GM19238 (cell line): ENCODE results near the gene AP1AR.
"Not testable (repeated sequence)": the region's sequence is repeated elsewhere in the genome, so short reads cannot be mapped to it uniquely, and the experiment has no call there.

Experiments used
- DNase-seq: peaks from one replicate; pipeline ENCODE4 v3.0.0; 2011; ENCODE audit warnings: low spot score; ENCODE audit not compliant: insufficient read length

Gene AP1AR

DNA sequence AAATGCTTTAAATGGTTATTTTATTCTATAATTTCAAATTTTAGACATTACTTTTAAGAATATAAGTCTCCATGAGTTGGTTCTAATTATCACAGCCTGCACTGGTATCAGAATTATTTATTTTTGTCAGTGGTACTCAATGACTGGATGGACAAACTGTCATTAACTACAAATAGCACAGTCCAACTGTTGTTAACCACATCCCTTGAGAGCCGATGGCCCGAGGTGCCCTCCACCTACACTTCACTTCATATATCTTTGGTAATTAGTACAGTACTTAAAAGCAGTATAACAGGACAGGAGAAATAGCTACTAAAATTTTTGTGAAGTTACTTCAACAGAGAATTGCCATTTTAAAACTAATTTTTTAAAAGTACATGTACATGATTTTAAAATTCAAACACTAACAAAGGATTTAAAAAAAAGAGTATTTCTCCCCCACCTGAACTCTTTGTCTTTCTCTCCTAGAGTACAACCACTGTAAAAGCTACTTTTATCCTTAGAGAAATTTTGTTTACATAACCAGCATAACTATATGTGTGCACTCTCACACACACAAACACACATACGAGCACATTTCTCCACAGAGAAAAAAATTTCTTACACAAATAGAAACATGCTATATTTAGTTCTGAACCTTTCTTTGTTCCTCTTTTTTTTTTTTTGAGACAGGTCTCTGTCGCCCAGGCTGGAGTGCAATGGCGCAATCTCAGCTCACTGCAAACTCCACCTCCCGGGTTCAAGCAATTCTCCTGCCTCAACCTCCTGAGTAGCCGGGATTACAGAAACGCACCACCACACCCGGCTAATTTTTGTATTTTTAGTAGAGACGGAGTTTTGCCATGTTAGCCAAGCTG is 47.7 kb downstream of the AP1AR start:
- no peak for DNase-seq

DNA sequence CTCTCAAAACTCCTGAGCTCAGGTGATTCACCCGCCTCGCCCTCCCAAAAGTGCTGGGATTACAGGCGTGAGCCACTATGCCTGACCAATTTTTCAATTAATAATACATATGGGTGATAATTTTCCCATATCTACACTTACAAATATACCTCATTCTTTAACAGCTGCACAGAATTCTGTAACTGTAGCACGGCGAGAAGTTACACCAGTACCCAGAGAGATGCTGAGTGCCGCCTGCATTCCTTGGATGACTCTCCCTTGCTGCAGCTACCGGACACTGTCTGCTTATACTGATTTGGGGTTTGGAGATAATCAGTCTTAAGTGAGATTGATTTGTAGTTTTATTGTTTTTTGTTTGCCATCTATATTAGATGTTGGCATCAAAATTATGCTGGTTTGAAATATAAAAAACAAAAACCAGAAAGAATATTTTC is 48.3 kb downstream of the AP1AR start:
- no peak for DNase-seq

DNA sequence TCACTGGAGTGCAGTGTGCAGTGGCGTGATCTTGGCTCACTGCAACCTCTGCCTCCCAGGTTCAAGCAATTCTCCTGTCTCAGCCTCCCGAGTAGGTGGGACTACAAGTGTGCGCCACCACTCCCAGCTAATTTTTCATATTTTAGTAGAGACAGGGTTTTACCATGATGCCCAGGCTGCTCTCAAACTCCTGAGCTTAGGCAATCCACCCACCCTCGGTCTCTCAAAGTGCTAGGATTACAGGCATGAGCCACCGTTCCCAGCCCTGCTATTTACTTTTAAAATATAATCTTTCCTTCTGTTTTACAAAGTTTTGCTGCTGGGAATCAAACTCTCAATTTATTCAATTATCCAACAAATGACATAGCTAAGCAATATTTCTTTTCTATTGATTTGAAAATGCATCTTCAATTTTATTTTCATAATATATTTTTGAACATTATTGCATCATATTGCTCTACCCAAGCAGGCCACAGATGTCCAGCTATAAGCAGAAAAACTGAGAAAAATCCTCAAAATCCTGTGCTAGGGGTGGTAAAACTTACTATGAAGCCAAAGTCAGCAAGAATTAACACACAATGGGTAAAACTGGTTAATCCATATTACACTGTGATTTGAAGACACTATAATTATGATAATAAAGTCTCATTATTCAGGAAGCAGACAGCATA is 48.9 kb downstream of the AP1AR start:
- DNase-seq, result no peak

DNA sequence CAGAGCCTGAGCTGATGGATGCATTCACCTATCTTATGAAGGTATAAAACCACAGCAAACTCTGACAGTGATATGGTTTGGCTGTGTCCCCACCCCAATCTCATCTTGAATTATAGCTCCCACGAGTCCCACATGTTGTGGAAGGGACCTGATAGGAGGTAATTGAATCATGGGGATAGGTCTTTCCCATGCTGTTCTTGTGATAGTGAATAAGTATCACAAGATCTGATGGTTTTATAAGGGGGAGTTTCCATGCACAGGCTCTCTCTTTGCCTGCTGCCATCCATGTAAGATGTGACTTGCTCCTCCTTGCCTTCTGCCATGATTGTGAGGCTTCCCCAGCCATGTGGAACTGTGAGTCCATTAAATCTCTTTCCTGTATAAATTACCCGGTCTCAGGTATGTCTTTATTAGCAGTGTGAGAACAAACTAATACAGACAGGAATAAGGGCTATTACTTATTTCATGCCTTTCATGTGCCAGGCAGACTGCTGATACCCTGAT is 50.4 kb downstream of the AP1AR start:
- DNase-seq, result not testable (repeated sequence)

DNA sequence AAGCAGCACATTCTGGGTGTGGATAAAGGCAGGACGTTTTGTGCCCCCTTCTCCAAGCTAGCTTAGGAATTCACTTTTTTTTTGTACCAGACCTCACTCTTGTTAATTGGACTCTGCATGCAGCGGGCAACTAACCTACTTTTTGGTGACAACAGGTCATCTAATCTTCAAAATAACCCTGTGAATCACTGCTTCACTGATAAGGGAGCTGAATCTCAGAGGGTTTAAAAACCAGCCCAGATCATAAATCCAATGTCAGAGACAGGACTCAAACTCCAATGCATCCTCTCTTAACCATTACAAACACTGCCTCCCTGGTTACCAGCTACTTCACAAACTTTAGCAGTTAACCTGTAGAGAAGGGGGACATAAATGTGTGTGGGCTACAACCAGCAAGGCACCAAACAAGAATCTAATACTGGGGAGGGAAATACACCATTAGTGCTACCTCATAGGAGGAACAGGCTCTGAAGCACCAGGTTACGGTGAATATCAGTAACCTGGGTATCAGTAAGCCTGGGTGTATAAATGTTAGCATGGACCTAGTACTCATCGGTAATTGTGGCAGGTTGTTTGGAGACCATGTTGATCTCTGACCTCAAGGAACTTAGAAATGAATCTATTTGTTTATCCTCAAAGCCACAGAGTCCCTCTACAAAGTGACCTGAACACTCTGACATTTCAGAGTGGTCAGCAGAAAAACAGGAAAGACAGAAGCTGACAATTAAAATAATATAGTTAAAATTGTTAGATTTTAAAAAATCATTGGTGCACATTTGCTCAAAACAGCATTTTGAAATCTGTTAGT is 51.5 kb downstream of the AP1AR start:
- no peak for DNase-seq

DNA sequence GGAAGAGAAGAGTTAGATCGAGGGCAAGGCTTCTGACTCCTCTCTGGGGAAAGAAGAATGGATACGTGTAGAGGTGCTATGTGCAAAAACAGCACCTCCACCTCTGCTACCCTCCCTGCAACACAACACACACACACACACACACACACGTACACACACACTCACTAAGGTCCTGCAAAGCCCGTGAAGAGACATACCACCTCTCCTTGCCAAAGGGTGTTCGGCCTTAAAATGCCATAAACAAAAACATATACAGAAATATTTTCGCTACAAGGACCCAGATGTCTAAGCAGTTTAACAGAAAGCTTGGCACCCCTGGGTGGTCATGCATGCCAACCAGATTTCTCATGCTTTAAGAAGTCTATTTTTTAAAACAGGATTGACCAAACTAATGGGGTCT is 52.6 kb downstream of the AP1AR start:
- no peak for DNase-seq

DNA sequence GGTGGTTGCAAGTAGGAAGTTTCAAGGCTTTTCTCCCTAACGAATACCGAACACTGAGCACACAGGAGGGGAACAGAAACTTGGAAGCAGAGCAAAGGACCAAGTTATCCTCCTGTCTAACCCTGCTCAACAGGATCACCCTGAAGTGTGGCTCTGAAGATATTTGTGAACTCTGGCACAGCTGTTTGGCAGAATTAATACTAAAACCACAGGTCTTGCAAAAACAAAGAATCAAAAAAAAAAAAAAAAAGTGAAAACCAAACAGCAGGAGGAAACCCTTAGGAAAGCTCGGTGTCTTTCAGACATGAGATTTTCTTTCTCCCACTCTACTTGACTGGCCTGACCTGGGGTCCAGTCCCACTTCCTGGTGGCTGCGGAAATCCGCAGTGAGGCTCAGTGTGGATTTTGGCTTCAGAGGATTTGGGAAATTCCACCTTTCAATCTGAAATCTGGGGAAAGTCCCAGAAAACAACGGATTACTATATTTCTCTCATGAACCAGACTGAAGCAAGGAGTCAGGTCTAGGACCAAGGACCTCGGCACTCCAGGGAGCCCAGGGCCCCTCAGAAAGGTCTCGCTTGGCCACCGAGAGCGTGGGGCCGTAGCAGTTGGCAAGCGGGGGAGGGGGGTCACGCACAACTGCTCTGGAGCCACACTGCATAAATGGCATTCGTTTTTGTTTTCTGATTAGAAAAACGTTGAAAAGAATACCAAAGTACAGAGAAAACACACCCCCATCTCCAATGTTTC is 53.2 kb downstream of the AP1AR start:
- no peak for DNase-seq

DNA sequence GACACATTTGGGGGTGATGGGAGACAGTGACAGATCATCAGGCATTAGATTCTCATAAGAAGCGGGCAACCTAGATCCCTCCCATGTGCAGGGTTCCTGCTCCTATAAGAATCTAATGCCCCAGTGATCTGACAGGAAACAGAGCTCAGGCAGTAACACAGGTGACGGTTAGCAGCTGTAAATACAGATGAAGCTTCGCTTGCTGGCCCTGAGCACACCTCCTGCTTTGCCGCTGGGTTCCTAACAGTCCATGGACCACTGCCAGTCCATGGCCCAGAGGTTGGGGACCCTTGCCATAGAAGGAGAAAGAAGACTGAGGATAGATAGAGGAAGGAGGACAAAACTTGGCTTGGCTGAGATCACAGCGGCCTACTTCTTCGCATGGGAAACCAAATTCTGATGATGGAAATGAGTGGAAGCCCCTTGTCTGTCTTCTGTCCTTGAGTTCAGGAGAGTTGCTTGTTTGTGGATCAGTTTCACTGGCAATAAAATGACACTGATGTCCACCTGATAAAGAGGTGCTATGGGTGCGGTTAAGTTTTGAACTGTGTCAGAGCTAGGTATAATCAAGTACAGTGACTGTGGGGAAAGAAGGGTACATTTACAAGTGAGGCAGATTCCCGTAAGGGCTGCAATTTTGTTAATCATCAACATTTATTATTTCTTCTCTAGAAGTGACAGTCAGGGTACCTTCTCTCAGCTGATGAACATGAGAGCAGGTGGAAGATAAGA is 55.8 kb downstream of the AP1AR start:
- no peak for DNase-seq

DNA sequence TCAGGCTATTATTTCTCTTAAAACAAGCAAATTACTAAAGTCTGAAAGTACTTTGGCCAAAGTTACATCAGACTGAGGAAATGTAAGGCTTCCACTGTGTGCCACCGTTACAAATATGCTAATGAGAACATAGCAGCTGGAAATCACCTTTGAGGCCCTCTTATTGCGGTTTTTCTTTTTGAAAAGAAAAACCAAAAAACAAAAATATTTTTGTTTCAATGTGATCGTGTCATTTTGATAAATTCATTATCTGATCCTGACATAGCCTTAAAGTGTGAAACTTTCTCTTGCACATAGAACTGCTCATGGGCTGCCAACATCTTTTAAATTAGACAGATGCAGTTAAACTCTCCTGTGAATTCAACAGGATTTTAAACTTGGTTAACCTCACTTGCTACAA is 56.9 kb downstream of the AP1AR start:
- no peak for DNase-seq

DNA sequence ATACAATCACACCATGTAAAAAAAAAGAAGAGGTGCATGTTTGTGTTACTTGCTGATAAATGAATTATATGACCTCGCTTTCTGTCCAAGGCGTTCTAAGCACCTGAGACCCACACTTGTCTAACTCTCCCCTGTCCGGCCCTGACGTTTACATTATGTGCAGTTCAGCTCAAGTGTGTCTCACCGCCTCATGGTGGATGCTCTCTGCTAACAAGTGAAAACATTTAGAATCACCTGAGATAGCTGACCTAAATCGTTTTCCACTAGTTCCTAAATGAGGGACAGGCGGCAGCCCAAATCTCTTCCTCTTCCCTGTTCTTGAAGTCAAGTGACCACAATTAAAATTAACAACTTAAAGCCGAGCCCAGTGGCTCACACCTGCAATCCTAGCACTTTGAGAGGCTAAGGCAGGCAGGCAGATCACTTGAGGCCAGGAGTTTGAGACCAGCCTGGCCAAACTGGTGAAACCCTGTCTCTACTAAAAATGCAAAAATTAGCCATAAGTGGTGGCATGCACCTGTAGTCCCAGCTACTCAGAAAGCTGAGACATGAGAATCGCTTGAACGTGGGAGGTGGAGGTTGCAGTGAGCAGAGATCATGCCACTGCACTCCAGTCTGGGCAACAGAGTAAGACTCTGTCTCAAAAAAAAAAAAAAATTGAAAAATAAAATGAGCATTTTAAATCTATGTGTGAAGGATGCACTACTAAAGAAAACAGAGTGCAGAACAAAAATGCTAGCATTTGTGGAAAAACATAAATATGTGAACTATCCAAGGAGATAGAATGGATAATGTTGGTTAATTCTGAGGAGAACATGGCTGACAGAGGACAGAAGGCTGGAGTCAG is 58.0 kb downstream of the AP1AR start:
- DNase-seq, result no peak

DNA sequence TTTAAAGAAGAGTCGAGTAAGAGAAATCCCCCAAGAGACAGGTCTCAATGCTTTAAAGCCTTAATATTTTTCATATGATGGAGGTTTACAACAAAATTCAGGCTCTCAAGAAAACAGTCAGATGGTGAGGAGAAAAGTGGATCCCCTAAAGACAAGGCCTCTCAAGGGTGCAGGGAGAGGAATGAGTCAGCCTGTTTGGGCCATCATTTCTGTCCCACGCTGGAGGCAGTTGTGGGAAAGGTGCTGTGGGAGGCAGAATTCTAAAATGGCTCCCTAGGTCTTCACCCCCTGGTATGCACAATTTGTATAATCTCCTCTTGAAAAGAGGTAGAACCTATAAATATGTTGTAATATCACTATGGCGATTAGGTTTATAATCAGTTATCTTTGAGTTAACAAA is 58.8 kb downstream of the AP1AR start:
- no peak for DNase-seq

DNA sequence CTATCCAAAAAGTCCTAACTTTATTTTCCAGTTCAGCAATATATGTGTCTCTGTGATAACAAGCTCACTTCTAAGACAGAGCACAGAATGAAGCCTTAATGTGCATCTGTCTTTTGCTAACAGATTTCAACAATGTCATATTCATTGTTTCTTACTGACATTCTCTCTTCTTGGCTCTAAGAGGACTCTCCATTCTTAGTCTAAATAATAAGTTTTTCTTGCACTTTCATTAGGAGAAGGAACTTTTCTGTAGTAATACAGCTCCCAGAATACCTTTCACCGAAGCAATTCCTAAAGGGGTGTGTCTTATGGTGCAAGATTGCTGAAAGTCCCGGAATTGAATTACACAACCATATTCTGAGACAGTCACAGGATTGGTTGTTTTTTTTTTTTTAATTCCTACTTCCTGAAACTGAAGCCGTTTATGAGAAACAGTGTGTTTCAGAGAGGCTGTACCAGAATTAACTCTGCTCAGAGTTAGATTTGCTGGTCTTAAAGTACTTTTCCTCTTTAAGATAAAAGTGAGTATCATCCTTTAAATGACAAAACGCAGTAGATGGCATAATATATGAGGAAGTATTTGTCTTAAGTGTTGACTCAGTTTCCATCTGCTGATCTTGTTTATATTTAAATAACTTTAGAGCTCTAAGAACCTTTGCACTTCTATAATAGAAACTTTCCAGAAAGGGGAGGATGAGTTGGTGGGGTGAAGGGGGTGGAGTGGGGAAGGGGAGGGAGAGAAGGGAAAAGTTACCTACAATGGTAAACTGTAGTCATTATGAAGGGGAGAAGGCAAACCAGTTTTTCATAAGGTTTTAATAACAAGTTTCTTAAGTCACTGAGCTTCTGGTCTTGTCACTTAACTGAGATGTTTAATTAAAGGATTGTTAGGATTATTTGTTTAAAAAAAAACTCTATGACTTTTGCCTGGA is 65.6 kb downstream of the AP1AR start, which contains the start of gene ALPK1:
TSS of gene ALPK1 (plus strand) at position 421 of the 932 bp plus-strand sequence.
- DNase-seq, result no peak

DNA sequence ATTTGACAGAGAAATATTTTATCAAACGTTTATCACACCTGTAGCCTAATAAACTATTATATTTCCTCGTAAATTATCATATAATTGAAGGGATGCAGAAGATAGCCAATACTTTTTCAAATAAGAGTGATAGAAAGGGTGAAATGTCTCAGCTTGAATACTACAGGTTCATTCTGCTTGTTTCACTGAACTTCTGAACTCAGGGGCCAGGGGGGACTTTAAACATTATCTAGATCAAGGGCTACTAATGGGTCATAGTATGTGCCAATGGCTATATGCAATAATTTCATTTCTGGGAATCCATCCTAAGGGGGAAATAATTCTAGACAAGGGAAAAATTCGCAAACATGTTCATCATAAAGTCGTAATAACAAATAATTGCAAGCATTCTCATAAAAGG is 68.1 kb downstream of the AP1AR start:
- no peak for DNase-seq

DNA sequence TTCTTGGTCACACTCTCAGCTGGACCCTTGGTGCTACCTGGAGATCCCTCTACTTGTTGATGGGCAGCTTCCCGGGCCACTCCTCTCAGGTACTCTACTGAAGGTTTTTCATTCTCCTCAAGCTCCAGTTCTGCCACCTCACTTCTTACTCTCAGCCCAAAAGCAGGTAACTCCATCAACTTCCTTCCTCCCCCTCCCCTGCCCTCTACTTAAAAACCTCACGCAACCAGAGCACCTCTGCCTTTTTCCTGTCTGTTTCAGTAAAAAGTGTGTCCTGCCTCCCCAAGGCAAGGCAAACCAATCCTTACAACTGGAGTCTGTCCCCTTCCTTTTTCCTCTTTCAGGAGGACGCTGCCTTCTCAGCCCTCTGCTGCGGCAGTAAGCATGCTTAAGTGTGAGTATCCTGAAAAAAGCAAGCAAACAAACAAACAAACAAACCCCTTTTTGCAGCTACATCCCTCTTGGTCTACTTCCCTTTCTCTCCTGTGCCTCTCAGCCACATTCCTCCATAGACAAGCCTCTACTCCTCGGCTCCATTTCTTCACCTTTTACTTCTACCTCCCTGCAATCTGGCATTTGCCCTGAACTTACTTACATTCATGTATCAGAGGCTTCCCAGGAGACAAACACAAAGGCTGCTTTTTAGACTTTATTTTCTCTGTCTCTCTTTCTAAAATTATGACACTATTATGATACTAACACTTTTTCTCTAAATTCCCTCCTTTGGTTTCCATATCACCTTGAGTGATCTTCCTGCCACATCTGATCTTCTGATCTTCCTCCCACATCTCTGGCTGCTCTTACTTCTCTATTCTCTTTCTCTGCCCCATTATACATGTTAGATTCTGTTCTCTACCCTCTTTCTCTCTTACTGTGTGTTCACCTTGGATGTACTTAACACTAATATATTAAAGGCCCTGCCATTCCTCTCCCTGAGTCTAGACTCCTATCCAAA is 71.0 kb downstream of the AP1AR start:
- DNase-seq, result no peak

DNA sequence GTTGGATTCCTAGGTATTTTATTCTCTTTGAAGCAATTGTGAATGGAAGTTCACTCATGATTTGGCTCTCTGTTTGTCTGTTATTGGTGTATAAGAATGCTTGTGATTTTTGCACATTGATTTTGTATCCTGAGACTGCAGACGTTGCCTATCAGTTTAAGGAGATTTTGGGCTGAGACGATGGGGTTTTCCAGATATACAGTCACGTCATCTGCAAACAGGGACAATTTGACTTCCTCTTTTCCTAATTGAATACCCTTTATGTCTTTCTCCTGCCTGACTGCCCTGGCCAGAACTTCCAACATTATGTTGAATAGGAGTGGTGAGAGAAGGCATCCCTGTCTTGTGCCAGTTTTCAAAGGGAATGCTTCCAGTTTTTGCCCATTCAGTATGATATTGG is 73.9 kb downstream of the AP1AR start:
- DNase-seq, result not testable (repeated sequence)

DNA sequence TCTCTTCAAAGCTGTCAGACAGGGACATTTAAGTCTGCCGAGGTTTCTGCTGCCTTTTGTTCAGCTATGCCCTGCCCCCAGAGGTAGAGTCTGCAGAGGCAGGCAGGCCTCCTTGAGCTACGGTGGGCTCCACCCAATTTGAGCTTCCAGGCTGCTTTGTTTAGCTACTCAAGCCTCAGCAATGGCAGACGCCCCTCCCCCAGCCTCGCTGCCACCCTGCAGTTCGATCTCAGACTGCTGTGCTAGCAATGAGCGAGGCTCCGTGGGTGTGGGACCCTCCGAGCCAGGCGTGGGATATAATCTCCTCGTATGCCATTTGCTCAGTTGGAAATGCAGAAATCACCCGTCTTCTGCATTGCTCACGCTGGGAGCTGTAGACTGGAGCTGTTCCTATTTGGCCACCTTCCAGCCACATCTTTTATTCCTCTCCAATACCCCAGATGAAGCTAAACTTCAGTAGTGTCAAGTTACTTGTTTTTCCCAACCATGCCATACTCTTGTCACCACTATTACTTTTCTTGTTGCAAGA is 77.7 kb downstream of the AP1AR start:
- DNase-seq, result not testable (repeated sequence)

DNA sequence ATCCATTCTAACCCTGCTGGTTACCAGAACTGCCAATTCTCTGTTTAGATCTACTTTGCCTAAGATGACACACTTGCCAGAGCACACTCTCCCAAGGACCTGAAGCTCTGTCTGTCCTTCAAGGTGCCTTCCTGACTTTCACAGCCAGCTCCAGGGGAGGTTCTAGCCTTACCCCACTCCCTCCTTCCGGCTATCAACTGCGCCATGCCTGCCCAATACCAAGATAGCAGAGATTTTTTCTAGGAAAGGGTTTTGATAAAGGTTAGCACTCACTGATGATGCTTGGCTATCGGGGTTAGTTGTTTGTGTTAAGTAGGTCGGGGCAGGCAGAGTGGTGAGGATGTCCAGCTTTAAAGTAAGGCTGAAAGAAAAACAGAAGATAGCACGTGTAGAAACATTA is 79.9 kb downstream of the AP1AR start:
- no peak for DNase-seq
